Stomach (tissue), 9 donors: ENCODE measurements around the gene NKAIN2. TPM values are rescaled to one million over a fixed set of nuclear protein-coding genes. Genes with fewer than 3 reads are reported as not detected.

Source experiments
- DNase-seq, 2 donors: peaks; one replicate each; pipeline versions ENCODE4 v3.0.0 to v3.0.0-alpha.2; 2013 to 2019
- H3K27ac ChIP-seq, 5 donors: fragments of 200-600 bp in 4 of 5; sonication (generic) in 4 of 5; one replicate each; pipeline ENCODE4 v1.5.1; 2013 to 2019; ENCODE audit warnings: mild to moderate bottlenecking in 1 of 5, moderate library complexity in 1 of 5
- H3K27me3 ChIP-seq, 3 donors: fragments of 200-600 bp; sonication (generic); one replicate each; pipeline ENCODE4 v1.5.1; 2017 to 2019; ENCODE audit warnings: mixed run types in 1 of 3
- H3K36me3 ChIP-seq, 4 donors: fragments of 200-600 bp; sonication (generic); 1 replicate in 3 of 4; 2 replicates in 1 of 4; pipeline ENCODE4 v1.5.1; 2016 to 2019
- H3K4me1 ChIP-seq, 4 donors: fragments of 200-600 bp; sonication (generic); one replicate each; pipeline ENCODE4 v1.5.1; 2016 to 2019
- H3K4me3 ChIP-seq, 4 donors: fragments of 200-600 bp; sonication (generic) in 3 of 4; one replicate each; pipeline ENCODE4 v1.5.1; 2016 to 2019; ENCODE audit warnings: mild to moderate bottlenecking in 1 of 4
- H3K9me3 ChIP-seq, 4 donors: fragments of 200-600 bp; sonication (generic); one replicate each; pipeline ENCODE4 v1.5.1; 2016 to 2019
- CTCF ChIP-seq, 7 experiments: fragments of 450-650 bp in 4 of 7; fragments of 200-600 bp in 3 of 7; sonication (generic) in 3 of 7; IDR thresholded peaks; one replicate each; pipeline ENCODE4 v1.5.1; 2016 to 2019; ENCODE audit warnings: antibody characterized with exemption in 7 of 7, control low read depth in 2 of 7, mild to moderate bottlenecking in 1 of 7
- EP300 ChIP-seq: sonication (generic); formaldehyde crosslinking; IDR thresholded peaks from one replicate; pipeline ENCODE4 v1.6.1; 2017; ENCODE audit warnings: antibody characterized with exemption
- POLR2A ChIP-seq, 4 donors: fragments of 450-650 bp; IDR thresholded peaks; one replicate each; pipeline ENCODE4 v1.6.1; 2016; ENCODE audit warnings: antibody characterized with exemption in 4 of 4, control low read depth in 2 of 4, mild to moderate bottlenecking in 1 of 4, moderate library complexity in 1 of 4
- POLR2AphosphoS5 ChIP-seq, 3 donors: sonication (generic); formaldehyde crosslinking; IDR thresholded peaks; one replicate each; pipeline ENCODE4 v1.6.1; 2016; ENCODE audit warnings: antibody characterized with exemption in 3 of 3
- WGBS, 5 donors: extraction: QIAGEN DNeasy Blood & Tissue Kit in 3 of 5; methylation state at CpG; one replicate each; pipeline versions ENCODE4 v1.1.5 to v1.1.7; 2013 to 2018; 5-methylcytosine and 5-hydroxymethylcytosine counted together
- intact Hi-C: fragments of 100-400 bp; cut with DNase I; formaldehyde crosslinking; loops from one replicate; pipeline ENCODE4 v1.15.1; 2023; ENCODE audit warnings: low total_unique reads
- polyA plus RNA-seq, 3 donors: library from polyadenylated mRNA; stranded (reverse); fragments of 200-250 nt; gene quantifications; one replicate each; pipeline ENCODE4 v1.2.3, GENCODE V29; 2013
- total RNA-seq, 5 donors: library from RNA; depleted of rRNA; stranded (reverse); fragments of >200 nt; gene quantifications; one replicate each; pipeline versions ENCODE4 v1.1.0 to v1.2.3, GENCODE V29; 2014 to 2016
- donor health status: healthy with polysubstance abuse.
- donor health status: Bipolar disorder and iron deficiency.
- donor health status: healthy.

NKAIN2 gene
- total and polyA plus RNA-seq, 8 donors = 0.13 to 9.6 (median 1.5) TPM; not detected in 5

GRCh38 chr6:124078169-124078568, 274.5 kb downstream of the NKAIN2 start:
- Histone ChIP-seq H3K4me3 (no peak overlapping the region), H3K9me3 (no peaks in the 10 kb centered on the region), H3K27ac (no peak overlapping the region), H3K4me1 (peaks cover 0 to 11% (median 0%) of the 10 kb centered on the region in 4 donors), H3K27me3 (no peaks in the 10 kb centered on the region), H3K36me3 (no peaks in the 10 kb centered on the region)
- no peak for DNase-seq
- intact Hi-C loops = no loop called here
- TF ChIP-seq EP300 (no peak), POLR2AphosphoS5 (IDR thresholded peaks at IDR 0.05) (no peak), POLR2A (IDR thresholded peaks at IDR 0.05) (no peak), CTCF (IDR thresholded peaks at IDR 0.05) (no peak)

GRCh38 chr6:124080483-124080882, 276.8 kb downstream of the NKAIN2 start:
- no peak overlapping the region for H3K4me3 ChIP-seq
- intact Hi-C loops = no loop called here
- H3K27ac ChIP-seq = no peak overlapping the region
- no peaks in the 10 kb centered on the region for H3K36me3 ChIP-seq
- WGBS, 5 donors = 25 to 47% (median 37%) methylated on average over 1 of the region's 1 CpG
- no peaks in the 10 kb centered on the region for H3K27me3 ChIP-seq
- H3K4me1 ChIP-seq = peaks cover 0 to 11% (median 0%) of the 10 kb centered on the region in 4 donors
- TF ChIP-seq EP300 (no peak), CTCF (IDR thresholded peaks at IDR 0.05) (no peak), POLR2AphosphoS5 (IDR thresholded peaks at IDR 0.05) (no peak), POLR2A (IDR thresholded peaks at IDR 0.05) (no peak)
- DNase-seq = no peak
- no peaks in the 10 kb centered on the region for H3K9me3 ChIP-seq

GRCh38 chr6:124090491-124090890, 286.8 kb downstream of the NKAIN2 start:
- no peaks in the 10 kb centered on the region for H3K9me3 ChIP-seq
- H3K27me3 ChIP-seq = no peaks in the 10 kb centered on the region
- WGBS, 5 donors = 44 to 65% (median 53%) methylated on average over 2 of the region's 2 CpGs
- H3K4me1 ChIP-seq = no peaks in the 10 kb centered on the region
- H3K27ac ChIP-seq = no peak overlapping the region
- intact Hi-C loops = no loop called here
- no peak overlapping the region for H3K4me3 ChIP-seq
- TF ChIP-seq POLR2AphosphoS5 (IDR thresholded peaks at IDR 0.05) (no peak), EP300 (no peak), POLR2A (IDR thresholded peaks at IDR 0.05) (no peak), CTCF (IDR thresholded peaks at IDR 0.05) (no peak)
- no peak for DNase-seq
- H3K36me3 ChIP-seq = no peaks in the 10 kb centered on the region

GRCh38 chr6:124099520-124099919, 295.9 kb downstream of the NKAIN2 start:
- Histone ChIP-seq H3K27me3 (no peaks in the 10 kb centered on the region), H3K27ac (no peak overlapping the region), H3K4me3 (no peak overlapping the region), H3K9me3 (no peaks in the 10 kb centered on the region), H3K4me1 (no peaks in the 10 kb centered on the region), H3K36me3 (no peaks in the 10 kb centered on the region)
- TF ChIP-seq POLR2A (IDR thresholded peaks at IDR 0.05) (no peak), EP300 (no peak), POLR2AphosphoS5 (IDR thresholded peaks at IDR 0.05) (no peak), CTCF (IDR thresholded peaks at IDR 0.05) (no peak)
- DNase-seq = no peak
- intact Hi-C loops = no loop called here
- 83 to 100% (median 91%) methylated on average over 1 of the region's 1 CpG for WGBS, 5 donors
